LNCAP (cell line): ENCODE measurements around the gene TFAM.

Experiments used
- TF ChIP-seq, protein P1 (sequence below): fragments of 450-650 bp; IDR thresholded peaks from 2 replicates; pipeline ENCODE4 v1.5.1; 2017; ENCODE audit warnings: mild to moderate bottlenecking

TFAM gene

DNA sequence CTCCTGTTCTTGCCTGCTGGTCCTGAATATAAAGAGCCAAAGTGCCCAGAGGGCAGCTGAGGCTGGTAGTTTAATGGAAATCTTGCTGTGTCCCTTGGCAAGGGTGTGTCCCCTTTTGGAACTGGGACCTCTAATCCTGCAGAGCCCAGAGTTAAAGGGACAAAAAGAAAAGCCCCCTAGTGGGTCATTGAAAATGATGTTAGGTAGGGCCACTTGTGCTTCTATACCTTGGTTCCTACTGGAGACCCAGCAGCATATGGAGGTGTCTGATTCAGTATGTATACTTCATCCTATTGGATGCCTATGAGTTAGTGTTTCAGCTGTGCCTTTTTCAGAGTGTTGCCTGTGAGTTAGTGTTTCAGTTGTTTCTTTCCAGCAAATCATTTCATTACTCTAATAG lies 30.5 kb downstream of the TFAM start:
- TF ChIP-seq, protein P1, sequence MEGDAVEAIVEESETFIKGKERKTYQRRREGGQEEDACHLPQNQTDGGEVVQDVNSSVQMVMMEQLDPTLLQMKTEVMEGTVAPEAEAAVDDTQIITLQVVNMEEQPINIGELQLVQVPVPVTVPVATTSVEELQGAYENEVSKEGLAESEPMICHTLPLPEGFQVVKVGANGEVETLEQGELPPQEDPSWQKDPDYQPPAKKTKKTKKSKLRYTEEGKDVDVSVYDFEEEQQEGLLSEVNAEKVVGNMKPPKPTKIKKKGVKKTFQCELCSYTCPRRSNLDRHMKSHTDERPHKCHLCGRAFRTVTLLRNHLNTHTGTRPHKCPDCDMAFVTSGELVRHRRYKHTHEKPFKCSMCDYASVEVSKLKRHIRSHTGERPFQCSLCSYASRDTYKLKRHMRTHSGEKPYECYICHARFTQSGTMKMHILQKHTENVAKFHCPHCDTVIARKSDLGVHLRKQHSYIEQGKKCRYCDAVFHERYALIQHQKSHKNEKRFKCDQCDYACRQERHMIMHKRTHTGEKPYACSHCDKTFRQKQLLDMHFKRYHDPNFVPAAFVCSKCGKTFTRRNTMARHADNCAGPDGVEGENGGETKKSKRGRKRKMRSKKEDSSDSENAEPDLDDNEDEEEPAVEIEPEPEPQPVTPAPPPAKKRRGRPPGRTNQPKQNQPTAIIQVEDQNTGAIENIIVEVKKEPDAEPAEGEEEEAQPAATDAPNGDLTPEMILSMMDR: no peak

DNA sequence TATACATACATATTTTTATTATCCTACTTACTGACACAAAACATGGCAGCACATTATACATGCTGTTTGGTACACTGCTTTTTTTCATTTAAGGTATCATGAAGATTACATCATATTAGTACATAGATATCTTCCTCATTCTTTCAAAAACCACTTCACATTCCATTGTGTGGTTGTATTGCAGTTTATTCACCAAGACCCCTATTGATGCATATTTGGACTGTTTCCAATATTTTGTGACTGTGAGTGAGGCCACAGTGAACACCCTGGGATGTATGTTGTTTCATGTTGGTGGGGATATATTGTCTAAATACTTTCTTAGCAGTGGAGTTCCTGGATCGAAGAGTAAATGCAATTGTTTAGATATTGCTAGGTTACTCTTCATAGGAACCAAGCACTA lies 39.0 kb downstream of the TFAM start:
- TF ChIP-seq, protein P1: no peak

DNA sequence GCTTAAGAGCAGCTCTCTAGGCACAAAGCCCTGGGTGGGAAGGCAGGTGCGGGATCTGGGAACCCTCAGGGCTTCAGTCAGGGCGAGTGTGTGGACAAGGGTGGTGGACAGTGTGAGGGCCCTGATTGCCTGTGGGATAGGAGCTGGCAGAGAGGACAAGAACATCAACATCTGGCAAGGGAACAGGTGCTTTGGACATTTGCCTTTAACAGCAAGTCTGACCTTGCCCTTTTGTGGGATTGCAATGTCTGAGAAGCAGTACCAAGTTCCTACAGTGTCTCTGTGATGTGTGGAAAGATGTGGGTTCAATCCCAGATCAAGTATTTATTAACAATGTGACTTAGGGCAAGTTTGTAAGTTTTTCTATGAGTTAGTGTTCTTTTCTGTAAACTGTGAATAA lies 46.7 kb downstream of the TFAM start:
- TF ChIP-seq, protein P1: no peak

DNA sequence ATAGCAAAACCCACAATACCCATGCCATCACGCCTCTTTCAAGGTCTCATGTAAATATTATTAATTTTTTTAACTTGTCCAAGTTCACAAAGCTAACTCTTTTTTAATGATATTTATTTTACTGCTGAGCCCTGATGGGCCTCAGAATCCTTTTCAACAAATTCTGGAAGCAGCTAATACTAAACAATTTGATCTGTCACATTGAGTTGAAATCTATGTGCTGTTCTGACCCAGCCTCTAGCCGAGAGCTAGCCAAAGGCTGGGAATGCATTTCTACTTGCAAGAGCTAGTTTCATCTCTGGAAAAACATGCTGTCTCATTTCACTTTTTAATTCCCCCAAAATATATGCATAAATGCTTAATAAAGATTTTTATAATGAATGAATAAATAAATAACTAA lies 47.9 kb downstream of the TFAM start:
- TF ChIP-seq, protein P1: no peak

DNA sequence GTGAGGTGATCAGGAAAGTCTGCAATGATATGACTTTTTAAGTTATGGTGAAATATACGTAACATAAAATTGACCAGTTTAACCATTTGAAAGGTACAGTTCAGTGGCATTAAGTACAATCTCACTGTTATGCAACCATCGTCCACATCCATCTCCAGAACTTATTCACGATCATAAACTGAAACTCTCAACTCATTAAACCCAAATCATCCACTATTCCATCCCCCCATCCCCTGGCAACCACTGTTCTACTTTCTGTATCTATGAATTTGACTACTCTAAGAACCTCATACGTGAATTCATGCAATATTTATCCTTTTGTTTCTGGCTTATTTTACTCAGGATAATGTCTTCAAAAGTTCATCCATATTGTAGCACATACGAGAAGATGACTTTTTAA lies 48.4 kb downstream of the TFAM start:
- TF ChIP-seq, protein P1: no peak

DNA sequence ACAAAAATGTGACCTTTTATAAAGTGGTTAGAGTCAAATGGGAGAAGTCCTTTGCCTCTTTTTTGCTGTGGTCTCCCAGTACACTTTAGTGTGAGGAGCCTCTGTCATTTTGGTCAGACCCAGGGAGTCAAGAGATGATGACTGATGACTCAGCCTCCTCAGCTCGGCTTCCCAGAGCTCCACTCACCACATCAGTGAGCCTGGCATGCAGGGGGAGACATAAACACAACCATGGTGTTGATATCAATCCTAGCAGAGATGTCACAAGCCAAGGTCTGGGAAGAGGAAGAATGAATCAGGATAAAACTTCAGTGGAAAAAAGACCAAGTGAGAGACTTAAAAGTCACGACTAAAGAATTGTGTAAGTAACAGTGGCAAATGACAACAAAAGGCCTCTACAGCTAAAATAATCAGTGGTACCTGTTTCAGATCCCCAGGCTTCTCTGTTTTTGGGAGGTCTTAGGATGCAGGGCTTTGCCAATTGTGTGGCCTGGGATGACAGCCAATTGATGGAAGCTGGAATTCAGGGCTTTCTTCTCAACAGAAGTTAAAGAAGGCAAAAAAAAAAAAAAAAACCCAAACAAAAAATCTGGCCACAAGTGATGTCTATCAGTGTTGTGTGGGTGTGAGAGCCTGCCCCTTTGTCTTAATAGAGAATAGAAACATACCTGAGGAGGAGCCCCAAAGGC lies 50.2 kb downstream of the TFAM start:
- TF ChIP-seq, protein P1: no peak

DNA sequence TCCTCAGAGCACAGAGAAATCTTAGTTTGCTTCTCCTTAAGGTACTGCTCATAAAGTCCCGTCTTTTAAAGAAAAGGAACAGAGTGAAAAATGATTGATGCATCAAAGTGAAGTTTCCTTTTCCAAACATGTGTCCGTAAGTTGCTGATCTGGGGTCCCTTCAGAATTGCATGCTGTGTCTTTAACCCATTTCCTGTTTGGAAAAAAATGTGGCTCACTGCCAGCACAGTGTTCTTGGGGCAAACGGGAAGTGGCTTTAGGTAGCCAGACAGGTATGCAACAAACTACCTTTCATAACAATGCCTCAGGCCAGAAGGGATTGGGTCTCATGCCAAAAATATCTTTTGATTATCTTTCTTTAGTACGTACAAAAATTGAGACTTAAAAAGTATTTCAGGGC lies 50.9 kb downstream of the TFAM start:
- TF ChIP-seq, protein P1: no peak
